Tibial nerve (tissue), 4 donors: ENCODE data around the gene KLF3. TPM values are rescaled to one million over a fixed set of nuclear protein-coding genes. Genes with fewer than 3 reads are reported as not detected.
"Not testable (repeated sequence)": the region's sequence is repeated elsewhere in the genome, so short reads cannot be mapped to it uniquely, and the experiment has no call there.

Experiments
- DNase-seq, 2 donors: peaks; one replicate each; pipeline ENCODE4 v3.0.0-alpha.2; 2019; ENCODE audit warnings: low spot score in 2 of 2
- H3K27ac ChIP-seq, 4 donors: fragments of 200-600 bp; sonication (generic) in 3 of 4; one replicate each; pipeline ENCODE4 v1.5.1; 2017 to 2019; ENCODE audit warnings: mild to moderate bottlenecking in 1 of 4
- H3K27me3 ChIP-seq, 2 donors: fragments of 200-600 bp; sonication (generic) in 1 of 2; one replicate each; pipeline versions ENCODE4 v1.5.1 to v1.6.0; 2017 to 2019
- H3K36me3 ChIP-seq, 3 donors: fragments of 200-600 bp; sonication (generic); one replicate each; pipeline ENCODE4 v1.5.1; 2018 to 2019
- H3K4me1 ChIP-seq, 4 donors: fragments of 200-600 bp; sonication (generic) in 3 of 4; one replicate each; pipeline ENCODE4 v1.5.1; 2017 to 2019
- H3K4me3 ChIP-seq, 4 donors: fragments of 200-600 bp; sonication (generic) in 3 of 4; one replicate each; pipeline ENCODE4 v1.5.1; 2017 to 2019; ENCODE audit warnings: mild to moderate bottlenecking in 1 of 4, moderate library complexity in 1 of 4
- H3K9me3 ChIP-seq, 4 donors: fragments of 200-600 bp; sonication (generic) in 3 of 4; one replicate each; pipeline ENCODE4 v1.5.1; 2017 to 2019
- CTCF ChIP-seq, 5 experiments: fragments of 200-600 bp in 3 of 5; fragments of 450-650 bp in 2 of 5; sonication (generic) in 3 of 5; IDR thresholded peaks; one replicate each; pipeline ENCODE4 v1.5.1; 2016 to 2019; ENCODE audit warnings: antibody characterized with exemption in 5 of 5, mild to moderate bottlenecking in 3 of 5, moderate library complexity in 2 of 5
- EP300 ChIP-seq, 2 donors: sonication (generic); formaldehyde crosslinking; IDR thresholded peaks; one replicate each; pipeline ENCODE4 v1.6.1; 2017; ENCODE audit warnings: antibody characterized with exemption in 2 of 2, mild to moderate bottlenecking in 1 of 2
- POLR2A ChIP-seq, 2 donors: fragments of 450-650 bp; IDR thresholded peaks; one replicate each; pipeline ENCODE4 v1.6.1; 2017; ENCODE audit warnings: antibody characterized with exemption in 2 of 2, mild to moderate bottlenecking in 2 of 2, moderate library complexity in 2 of 2
- WGBS, 2 donors: methylation state at CpG; one replicate each; pipeline ENCODE4 v1.1.5; 2018; 5-methylcytosine and 5-hydroxymethylcytosine counted together
- total RNA-seq, 4 donors: library from RNA; depleted of rRNA; stranded (reverse); fragments of >200 nt; gene quantifications; one replicate each; pipeline ENCODE4 v1.1.0, GENCODE V29; 2016

KLF3 gene
- total RNA-seq, 4 donors from 2014 or later: 36.3 to 70.1 (median 38.4) TPM

GRCh38 chr4:38620065-38620464 is 43.9 kb upstream of the KLF3 start:
- H3K9me3 ChIP-seq: no peaks in the 10 kb centered on the region
- no peak overlapping the region for H3K4me3 ChIP-seq
- H3K27ac ChIP-seq: no peak overlapping the region
- DNase-seq: no peak
- no peak for TF ChIP-seq CTCF (IDR thresholded peaks at IDR 0.05)
- H3K27me3 ChIP-seq: no peaks in the 10 kb centered on the region
- peaks cover 0 to 13% (median 0%) of the 10 kb centered on the region in 4 donors for H3K4me1 ChIP-seq
- 53 to 59% methylated on average over 1 of the region's 1 CpG for WGBS, 2 donors
- no peaks in the 10 kb centered on the region for H3K36me3 ChIP-seq

GRCh38 chr4:38620527-38621027 is 43.4 kb upstream of the KLF3 start:
- TF ChIP-seq CTCF (IDR thresholded peaks at IDR 0.05) (no peak), EP300 (IDR thresholded peaks at IDR 0.05) (no peak), POLR2A (IDR thresholded peaks at IDR 0.05) (no peak)
- no peak overlapping the region for H3K4me3 ChIP-seq
- no peaks in the 10 kb centered on the region for H3K9me3 ChIP-seq
- H3K27ac ChIP-seq: no peak overlapping the region
- 68 to 76% methylated on average over 2 of the region's 2 CpGs for WGBS, 2 donors
- no peak for DNase-seq
- H3K36me3 ChIP-seq: no peaks in the 10 kb centered on the region
- H3K27me3 ChIP-seq: no peaks in the 10 kb centered on the region
- peaks cover 0 to 13% (median 0%) of the 10 kb centered on the region in 4 donors for H3K4me1 ChIP-seq

- H3K4me3 ChIP-seq: no peak overlapping the region
- no peaks in the 10 kb centered on the region for H3K9me3 ChIP-seq
- H3K36me3 ChIP-seq: no peaks in the 10 kb centered on the region
- peaks cover 0 to 13% (median 0%) of the 10 kb centered on the region in 4 donors for H3K4me1 ChIP-seq
- 82 to 85% methylated on average over 9 of the region's 9 CpGs for WGBS, 2 donors
- TF ChIP-seq EP300 (IDR thresholded peaks at IDR 0.05): peak in 1 of 2 donors; percentile 82
- TF ChIP-seq POLR2A (IDR thresholded peaks at IDR 0.05): no peak
- H3K27me3 ChIP-seq: no peaks in the 10 kb centered on the region
- H3K27ac ChIP-seq: peak overlapping the region in 1 of 4 donors; percentile 41
- DNase-seq: peak in 1 of 2 donors; percentile 65
Observed at GRCh38 chr4:38621028-38621684, 42.8 kb upstream of the KLF3 start.

GRCh38 chr4:38621831-38622230 is 42.2 kb upstream of the KLF3 start:
- DNase-seq: no peak
- Histone ChIP-seq H3K27ac (no peak overlapping the region), H3K27me3 (no peaks in the 10 kb centered on the region), H3K4me3 (no peak overlapping the region), H3K4me1 (peaks cover 0 to 13% (median 0%) of the 10 kb centered on the region in 4 donors), H3K36me3 (peaks cover 0 to 3% (median 0%) of the 10 kb centered on the region in 3 donors), H3K9me3 (no peaks in the 10 kb centered on the region)
- no peak for TF ChIP-seq CTCF (IDR thresholded peaks at IDR 0.05)
- no peak for TF ChIP-seq POLR2A (IDR thresholded peaks at IDR 0.05)
- TF ChIP-seq EP300 (IDR thresholded peaks at IDR 0.05): no peak
- WGBS, 2 donors: 96 to 97% methylated on average over 6 of the region's 6 CpGs

- not testable (repeated sequence) for H3K27ac ChIP-seq, DNase-seq, H3K4me3 ChIP-seq, H3K27me3 ChIP-seq, H3K9me3 ChIP-seq, H3K36me3 ChIP-seq
- 88 to 98% methylated on average over 2 of the region's 2 CpGs for WGBS, 2 donors
- H3K4me1 ChIP-seq: peaks cover 0 to 13% (median 0%) of the 10 kb centered on the region in 4 donors
Observed at GRCh38 chr4:38622340-38622739, 41.7 kb upstream of the KLF3 start.

- no peak overlapping the region for H3K4me3 ChIP-seq
- H3K4me1 ChIP-seq: peaks cover 0 to 13% (median 0%) of the 10 kb centered on the region in 4 donors
- H3K27me3 ChIP-seq: no peaks in the 10 kb centered on the region
- TF ChIP-seq CTCF (IDR thresholded peaks at IDR 0.05) (no peak), EP300 (IDR thresholded peaks at IDR 0.05) (no peak), POLR2A (IDR thresholded peaks at IDR 0.05) (no peak)
- WGBS, 2 donors: 35 to 71% methylated on average over 2 of the region's 2 CpGs
- DNase-seq: no peak
- no peak overlapping the region for H3K27ac ChIP-seq
- H3K36me3 ChIP-seq: peaks cover 0 to 3% (median 0%) of the 10 kb centered on the region in 3 donors
- no peaks in the 10 kb centered on the region for H3K9me3 ChIP-seq
Observed at GRCh38 chr4:38623260-38623659, 40.7 kb upstream of the KLF3 start.
